Neural crest cell (in vitro differentiated cells): Measurements from ENCODE around the gene CFDP1. TPM values are rescaled to one million over a fixed set of nuclear protein-coding genes. Genes with fewer than 3 reads are reported as not detected.

Experiments
- DNase-seq: peaks from one replicate; pipeline ENCODE4 v3.0.0; 2021; ENCODE audit warnings: low read depth, mixed read lengths, low spot score
- H3K27ac Mint-ChIP-seq: one replicate; pipeline ENCODE4 v1.8.0; 2021; ENCODE audit warnings: mild to moderate bottlenecking, mixed read lengths; ENCODE audit not compliant: unreplicated experiment
- H3K27me3 Mint-ChIP-seq: 2 replicates; pipeline ENCODE4 v1.8.0; 2021; ENCODE audit warnings: low read depth, mild to moderate bottlenecking, mixed read lengths
- H3K36me3 Mint-ChIP-seq: 2 replicates; pipeline ENCODE4 v1.8.0; 2021; ENCODE audit warnings: low read depth, mild to moderate bottlenecking, mixed read lengths
- H3K4me1 Mint-ChIP-seq: 2 replicates; pipeline ENCODE4 v1.8.0; 2021; ENCODE audit warnings: mixed read lengths
- H3K4me3 Mint-ChIP-seq: one replicate; pipeline ENCODE4 v1.8.0; 2021; ENCODE audit warnings: mild to moderate bottlenecking, mixed read lengths
- H3K9me3 Mint-ChIP-seq: 2 replicates; pipeline ENCODE4 v1.8.0; 2021; ENCODE audit warnings: mixed read lengths
- CTCF ChIP-seq: fragments of 200-600 bp; sonication (generic); conservative IDR thresholded peaks from 2 replicates; pipeline ENCODE4 v1.5.0; 2021; ENCODE audit warnings: antibody characterized with exemption, mild to moderate bottlenecking
- total RNA-seq: library from RNA; stranded (reverse); gene quantifications from 2 replicates; pipeline ENCODE4 v1.2.1, GENCODE V29; 2021

The CFDP1 gene
- total RNA-seq, 1 donor from 2014 or later, result 99.8 TPM

- H3K27me3 Mint-ChIP-seq, result no peaks in the 10 kb centered on the region
- no peaks in the 10 kb centered on the region for H3K9me3 Mint-ChIP-seq
- H3K4me1 Mint-ChIP-seq, result no peaks in the 10 kb centered on the region
- no peak overlapping the region for H3K27ac Mint-ChIP-seq
- no peak for TF ChIP-seq CTCF
- H3K36me3 Mint-ChIP-seq, result peaks cover 2% of the 10 kb centered on the region
- no peak for DNase-seq
- no peak overlapping the region for H3K4me3 Mint-ChIP-seq
Measured at GRCh38 chr16:75398333-75398732, 35.0 kb downstream of the CFDP1 start.

DNA sequence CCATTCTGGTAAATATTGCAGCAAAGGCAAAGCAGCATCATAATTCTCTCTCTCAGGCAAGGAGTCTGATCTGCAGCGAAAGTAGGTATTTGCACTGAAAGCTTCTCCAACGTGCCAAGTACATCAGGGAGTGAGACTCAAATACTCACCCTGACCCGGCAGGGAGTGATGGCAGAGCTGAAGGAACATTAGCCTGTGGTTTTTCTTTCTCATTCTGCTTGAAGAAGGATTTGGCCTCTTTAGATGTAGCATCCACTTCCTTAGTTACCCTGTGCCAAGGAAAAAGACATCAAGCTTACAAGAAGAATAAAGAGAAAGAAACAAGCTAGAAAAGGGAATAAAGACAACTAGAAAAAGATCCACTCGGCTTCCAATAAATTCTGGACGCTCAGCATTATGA lies 38.4 kb downstream of the CFDP1 start:
- H3K27me3 Mint-ChIP-seq, result no peaks in the 10 kb centered on the region
- no peaks in the 10 kb centered on the region for H3K4me1 Mint-ChIP-seq
- TF ChIP-seq CTCF, result no peak
- DNase-seq, result no peak
- H3K9me3 Mint-ChIP-seq, result no peaks in the 10 kb centered on the region
- H3K27ac Mint-ChIP-seq, result no peak overlapping the region
- peaks cover 4% of the 10 kb centered on the region for H3K36me3 Mint-ChIP-seq
- no peak overlapping the region for H3K4me3 Mint-ChIP-seq

GRCh38 chr16:75392906-75393305 lies 40.4 kb downstream of the CFDP1 start:
- no peak for TF ChIP-seq CTCF
- Mint-ChIP-seq H3K27me3 (no peaks in the 10 kb centered on the region), H3K27ac (no peak overlapping the region), H3K36me3 (peaks cover 4% of the 10 kb centered on the region), H3K9me3 (no peaks in the 10 kb centered on the region), H3K4me1 (no peaks in the 10 kb centered on the region), H3K4me3 (no peak overlapping the region)
- no peak for DNase-seq

DNA sequence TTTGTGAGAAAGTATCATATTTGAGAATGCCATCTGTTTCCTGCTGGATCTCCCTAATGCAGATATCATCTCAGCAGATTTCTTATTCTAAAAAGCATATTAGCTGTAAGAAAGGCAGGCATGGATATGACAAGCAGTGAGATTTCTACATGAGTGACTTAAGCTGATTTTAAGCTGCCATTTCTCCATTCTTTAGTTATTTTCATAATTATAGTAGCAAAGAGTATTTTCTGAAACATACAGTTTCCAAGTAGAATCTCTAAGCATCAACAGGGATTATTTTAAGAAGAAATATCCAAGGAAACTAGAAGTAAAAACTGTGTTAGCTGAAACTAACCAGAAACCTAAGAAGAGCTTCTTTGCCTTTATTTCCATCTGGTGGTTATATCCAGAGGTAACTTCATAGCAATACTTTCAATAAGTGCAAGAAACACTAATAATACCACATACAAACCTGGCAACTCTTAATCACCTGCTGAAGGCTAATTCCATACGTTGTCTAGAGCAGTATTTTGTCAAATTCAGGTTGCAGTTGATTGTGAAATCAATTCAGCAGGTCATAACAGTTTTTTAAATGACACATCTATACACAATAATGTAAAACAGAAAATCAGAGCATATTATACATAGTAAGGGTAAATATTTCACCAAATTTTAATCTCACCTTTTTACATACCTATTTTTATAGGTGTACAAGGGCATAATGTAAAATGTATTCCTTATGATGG lies 42.2 kb downstream of the CFDP1 start:
- Mint-ChIP-seq H3K4me3 (no peak overlapping the region), H3K27ac (no peak overlapping the region), H3K9me3 (no peaks in the 10 kb centered on the region), H3K36me3 (peaks cover 4% of the 10 kb centered on the region), H3K4me1 (no peaks in the 10 kb centered on the region), H3K27me3 (no peaks in the 10 kb centered on the region)
- DNase-seq, result no peak
- no peak for TF ChIP-seq CTCF

GRCh38 chr16:75389096-75389690 lies 44.1 kb downstream of the CFDP1 start:
- H3K27ac Mint-ChIP-seq, result no peak overlapping the region
- no peak overlapping the region for H3K4me3 Mint-ChIP-seq
- H3K27me3 Mint-ChIP-seq, result no peaks in the 10 kb centered on the region

More at GRCh38 chr16:75389096-75389690, 44.1 kb downstream of the CFDP1 start:
- Mint-ChIP-seq H3K4me1 (no peaks in the 10 kb centered on the region), H3K9me3 (no peaks in the 10 kb centered on the region), H3K36me3 (peaks cover 4% of the 10 kb centered on the region)
- no peak for TF ChIP-seq CTCF
- DNase-seq, result no peak
